DOHH2 (cell line): ENCODE measurements around the gene TGFBR2.

ENCODE experiments used
- CTCF ChIP-seq: fragments of 200-600 bp; sonication (generic); IDR thresholded peaks from one replicate; pipeline ENCODE4 v1.5.1; 2014; ENCODE audit warnings: antibody characterized with exemption, mild to moderate bottlenecking, low read depth, low read length; ENCODE audit not compliant: poor library complexity, severe bottlenecking
- EZH2phosphoT487 ChIP-seq: fragments of 200-600 bp; sonication (generic); IDR thresholded peaks from 2 replicates; pipeline ENCODE4 v1.6.1; 2017; ENCODE audit warnings: borderline replicate concordance, mild to moderate bottlenecking, antibody characterized with exemption, low read length, moderate library complexity, mixed read lengths

GRCh38 chr3:30609930-30610701, 3.7 kb downstream of the TGFBR2 start:
- no peak for TF ChIP-seq CTCF
- TF ChIP-seq EZH2phosphoT487: no peak
